ENCODE results near the gene ACBD4.
"Not testable (repeated sequence)": the region's sequence is repeated elsewhere in the genome, so short reads cannot be mapped to it uniquely, and the experiment has no call there.

The ACBD4 gene

GRCh38 chr17:45119964-45120363, 15.5 kb upstream of the ACBD4 start:
- no peak for DNase-seq (ENCODE audit: low spot score)

- DNase-seq (ENCODE audit: low spot score), result no peak
Observed at GRCh38 chr17:45120558-45120957, 14.9 kb upstream of the ACBD4 start.

- no peak for DNase-seq (ENCODE audit: low spot score)
Observed at GRCh38 chr17:45121055-45121454, 14.4 kb upstream of the ACBD4 start.

DNA sequence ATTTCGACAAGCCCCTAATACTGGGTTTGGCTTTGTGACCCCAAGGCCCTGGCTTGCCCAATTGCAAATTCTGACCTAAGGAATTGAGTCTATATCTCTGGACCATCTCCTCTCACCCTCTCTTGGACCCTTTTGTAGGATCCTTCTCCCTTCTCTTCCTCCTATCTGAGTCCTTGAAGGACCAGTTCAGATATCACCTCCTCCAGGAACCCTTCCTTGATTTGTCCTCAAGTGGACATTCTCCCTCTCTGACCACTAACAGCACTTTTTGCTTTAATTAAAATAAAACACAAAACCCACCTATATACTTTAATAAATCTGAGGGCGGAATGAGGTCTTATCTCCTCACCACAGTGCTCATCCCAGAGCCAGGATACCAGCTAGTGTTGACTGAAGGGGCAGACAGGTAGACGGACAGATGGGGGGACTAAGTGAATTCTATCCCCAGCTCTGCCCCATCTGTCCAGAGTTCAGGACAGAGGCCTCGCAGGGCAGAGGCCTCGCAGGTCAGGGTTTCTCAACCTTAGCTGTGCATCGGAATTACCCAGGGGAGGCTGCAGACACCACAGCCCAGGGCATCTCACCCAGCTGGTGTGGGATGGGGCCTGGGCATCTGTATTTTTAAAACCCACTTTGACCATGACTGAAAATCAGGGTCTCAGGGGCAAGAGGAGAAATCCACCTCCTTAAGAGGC, 12.3 kb upstream of the ACBD4 start:
- DNase-seq (ENCODE audit: low spot score), result no peak

DNA sequence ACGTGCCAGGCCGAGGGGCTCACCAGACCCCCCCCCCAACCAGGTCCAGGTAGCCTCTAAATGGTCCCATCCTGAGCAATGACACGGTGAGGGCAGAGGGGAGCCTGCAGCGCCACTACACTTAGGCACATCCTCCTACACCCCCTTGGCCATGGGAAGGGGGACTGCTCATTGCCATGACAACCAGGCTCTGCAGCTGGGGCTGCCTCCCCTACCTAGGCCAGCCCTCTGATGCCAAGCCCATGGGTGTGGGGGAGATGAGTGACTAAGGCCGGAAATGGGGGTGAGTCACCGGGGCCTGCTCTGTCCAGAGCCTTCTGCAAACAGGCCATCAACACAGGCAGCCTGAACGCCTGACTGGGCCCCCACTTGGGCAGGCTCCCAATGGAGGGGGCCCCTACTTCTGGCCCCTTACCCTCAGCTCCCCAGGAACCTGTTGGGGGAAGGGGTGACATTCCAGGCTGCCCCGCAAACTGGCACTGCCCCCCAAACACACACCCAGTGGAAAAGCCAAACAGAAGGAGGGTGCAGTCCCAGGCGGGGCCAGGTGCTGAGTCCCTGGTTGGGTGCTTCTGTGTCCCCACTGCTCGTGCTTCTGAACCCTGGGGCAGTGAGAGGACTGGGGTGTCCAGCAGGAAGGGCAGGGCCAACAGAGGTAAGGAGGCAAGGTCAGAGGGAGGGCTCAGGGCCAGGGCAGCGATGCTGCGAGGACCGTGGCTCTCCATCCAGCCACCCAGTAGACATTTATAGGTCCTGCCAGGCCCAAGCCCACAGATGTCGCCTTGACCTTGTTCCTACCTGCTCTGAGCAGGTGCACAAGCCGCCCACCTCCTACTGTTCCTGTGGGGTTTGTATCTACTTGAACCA, 11.3 kb upstream of the ACBD4 start:
- DNase-seq (ENCODE audit: low spot score), result no peak

DNA sequence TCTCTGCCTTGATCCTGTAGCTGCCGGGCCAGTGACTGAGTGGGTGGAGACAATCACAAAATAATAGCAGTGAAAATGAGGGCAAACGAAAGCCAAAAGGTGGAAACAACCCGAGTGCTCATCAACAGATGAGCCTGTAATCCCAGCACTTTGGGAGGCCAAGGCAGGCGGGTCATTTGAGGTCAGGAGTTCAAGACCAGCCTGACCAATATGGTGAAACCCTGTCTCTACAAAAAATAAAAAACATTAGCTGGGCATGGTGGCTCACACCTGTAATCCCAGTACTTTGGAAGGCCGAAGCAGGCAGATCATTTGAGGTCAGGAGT, 10.7 kb upstream of the ACBD4 start:
- not testable (repeated sequence) for DNase-seq (ENCODE audit: low spot score)

DNA sequence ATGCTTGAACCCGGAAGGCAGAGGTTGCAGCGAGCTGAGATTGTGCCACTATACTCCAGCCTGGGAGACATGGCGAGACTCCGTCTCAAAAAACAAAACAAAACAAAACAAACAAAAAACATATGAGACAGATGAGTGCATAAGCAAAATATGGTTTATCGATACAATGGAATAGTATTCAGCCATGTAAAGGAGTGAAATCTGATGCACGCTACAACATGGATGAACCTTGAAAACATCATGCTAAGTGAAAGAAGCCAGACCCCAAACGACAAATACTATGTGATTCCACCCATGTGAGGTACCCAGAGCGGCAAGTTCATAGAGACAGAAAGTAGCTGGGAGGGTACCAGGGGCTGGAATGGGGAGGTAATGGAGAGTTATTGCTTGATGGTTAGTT, 10.0 kb upstream of the ACBD4 start:
- DNase-seq (ENCODE audit: low spot score), result no peak

GRCh38 chr17:45127207-45127547, 8.3 kb upstream of the ACBD4 start:
- no peak for DNase-seq (ENCODE audit: low spot score)

- DNase-seq (ENCODE audit: low spot score), result no peak
Observed at GRCh38 chr17:45127548-45128300, 7.8 kb upstream of the ACBD4 start.

- no peak for DNase-seq (ENCODE audit: low spot score)
Observed at GRCh38 chr17:45128331-45128730, 7.2 kb upstream of the ACBD4 start.

GRCh38 chr17:45128989-45129388, 6.5 kb upstream of the ACBD4 start:
- DNase-seq (ENCODE audit: low spot score), result no peak

DNA sequence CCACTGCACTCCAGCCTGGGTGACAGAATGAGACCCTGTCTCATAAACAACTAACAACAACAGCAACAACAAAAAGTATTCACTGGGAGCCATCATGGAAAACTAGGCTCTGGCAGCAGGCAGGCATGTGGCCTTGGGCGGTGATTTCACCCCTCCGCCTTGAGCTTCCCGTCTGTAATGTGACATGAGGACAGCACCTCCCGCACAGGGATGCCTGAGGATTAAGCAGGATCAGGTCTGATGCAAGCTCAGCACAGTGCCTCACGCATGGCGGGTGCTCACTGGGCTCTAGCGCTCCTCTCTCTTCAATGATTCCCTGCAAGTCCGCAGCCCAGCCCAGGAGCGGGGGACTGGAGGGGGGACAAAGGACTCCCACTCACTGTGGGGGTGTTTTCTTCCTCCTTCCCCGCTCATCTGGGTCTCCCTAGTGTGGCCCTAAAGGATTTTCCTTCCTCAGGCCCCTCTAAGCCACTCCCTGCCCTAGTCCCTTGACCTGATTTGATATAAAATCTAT, 6.0 kb upstream of the ACBD4 start:
- peak; percentile 89 for DNase-seq (ENCODE audit: low spot score)

DNA sequence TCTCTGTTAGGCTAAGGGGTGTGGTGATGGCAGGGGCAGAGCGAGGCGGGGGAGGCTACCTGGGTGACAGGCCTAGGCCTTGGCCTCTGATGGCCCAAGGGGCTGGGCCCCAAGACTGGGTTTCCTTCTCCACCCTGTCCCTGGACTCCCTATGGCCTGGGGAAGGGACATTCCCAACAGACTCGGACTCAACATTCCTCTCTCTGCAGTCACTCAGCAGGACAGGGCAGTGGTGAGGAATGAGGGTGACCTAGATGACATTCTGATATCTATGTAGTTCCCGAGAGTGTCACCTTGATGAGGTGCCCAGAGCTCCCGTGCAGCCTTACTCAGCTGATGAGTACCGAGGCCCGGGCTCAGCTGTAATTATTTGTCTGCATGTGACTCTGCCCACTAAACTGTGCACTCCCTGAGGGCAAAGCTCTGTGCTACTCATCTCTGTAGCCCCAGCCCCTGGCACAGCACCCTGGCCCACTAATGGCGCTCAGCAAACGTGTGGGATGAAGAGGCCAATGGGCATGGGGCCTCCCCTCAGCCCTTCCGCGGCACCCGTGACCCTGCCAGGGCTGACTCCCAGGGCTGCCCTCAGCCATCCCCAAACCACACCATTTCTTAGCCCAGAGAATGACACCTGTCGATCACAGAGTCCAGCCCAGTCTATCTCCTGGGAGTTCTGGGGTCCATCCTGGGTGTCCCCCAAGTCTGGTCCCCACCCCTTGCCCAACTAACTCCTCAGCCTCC, 5.4 kb upstream of the ACBD4 start:
- DNase-seq (ENCODE audit: low spot score), result peak; percentile 50

DNA sequence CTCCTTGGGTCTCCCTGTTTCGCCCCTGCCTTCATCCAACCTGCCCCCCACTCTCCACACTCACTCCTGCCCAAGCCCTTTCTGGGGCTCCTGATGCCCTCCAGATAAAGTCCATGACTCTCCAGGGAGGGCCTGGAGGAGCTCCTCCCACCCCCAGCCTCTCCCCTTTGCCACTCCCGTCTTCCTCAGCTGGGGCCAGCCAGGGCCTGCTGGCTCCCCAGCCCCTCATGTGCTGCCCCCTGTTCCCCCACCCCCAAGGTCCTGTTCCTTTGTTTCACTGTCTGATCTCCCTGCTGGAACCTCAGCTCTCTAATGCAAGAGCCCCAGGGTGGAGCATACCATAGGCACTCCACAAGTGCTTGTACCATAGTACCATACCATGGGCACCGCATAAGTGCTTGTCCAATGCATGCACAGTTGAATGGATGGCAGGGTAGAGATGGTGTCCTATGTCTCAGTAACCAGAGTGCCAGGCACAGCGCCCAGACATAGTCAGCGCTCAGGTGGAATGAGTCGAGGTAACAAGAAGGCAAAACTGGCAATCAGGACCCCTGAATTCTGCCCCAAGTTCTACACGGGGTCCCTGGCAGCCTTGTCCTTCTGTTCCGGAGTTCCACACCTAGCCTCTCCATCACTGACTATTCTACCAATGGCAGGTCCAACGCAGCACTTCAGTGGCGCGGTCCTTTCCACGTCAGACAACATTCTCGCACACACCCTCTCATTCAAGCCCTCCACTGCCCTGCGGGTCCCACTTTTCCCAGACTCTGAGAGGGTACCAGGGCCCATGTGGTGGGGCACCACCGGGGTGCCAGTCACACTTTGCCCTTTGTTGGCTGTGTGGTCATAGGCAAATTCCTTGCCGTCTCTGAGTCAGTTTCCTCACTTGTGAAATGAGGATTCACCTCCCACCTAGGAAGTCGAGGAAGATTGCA, 4.5 kb upstream of the ACBD4 start:
- peak; percentile 20 for DNase-seq (ENCODE audit: low spot score)

- peak; percentile 86 for DNase-seq (ENCODE audit: low spot score)
Observed at GRCh38 chr17:45131616-45132319, 3.7 kb upstream of the ACBD4 start.

GRCh38 chr17:45132320-45132571, 3.2 kb upstream of the ACBD4 start, which contains the start of gene PLCD3:
PLCD3 (minus strand) TSS chr17:45132515; CDS start chr17:45132410, 105 bp downstream.
- no peak for DNase-seq (ENCODE audit: low spot score)

DNA sequence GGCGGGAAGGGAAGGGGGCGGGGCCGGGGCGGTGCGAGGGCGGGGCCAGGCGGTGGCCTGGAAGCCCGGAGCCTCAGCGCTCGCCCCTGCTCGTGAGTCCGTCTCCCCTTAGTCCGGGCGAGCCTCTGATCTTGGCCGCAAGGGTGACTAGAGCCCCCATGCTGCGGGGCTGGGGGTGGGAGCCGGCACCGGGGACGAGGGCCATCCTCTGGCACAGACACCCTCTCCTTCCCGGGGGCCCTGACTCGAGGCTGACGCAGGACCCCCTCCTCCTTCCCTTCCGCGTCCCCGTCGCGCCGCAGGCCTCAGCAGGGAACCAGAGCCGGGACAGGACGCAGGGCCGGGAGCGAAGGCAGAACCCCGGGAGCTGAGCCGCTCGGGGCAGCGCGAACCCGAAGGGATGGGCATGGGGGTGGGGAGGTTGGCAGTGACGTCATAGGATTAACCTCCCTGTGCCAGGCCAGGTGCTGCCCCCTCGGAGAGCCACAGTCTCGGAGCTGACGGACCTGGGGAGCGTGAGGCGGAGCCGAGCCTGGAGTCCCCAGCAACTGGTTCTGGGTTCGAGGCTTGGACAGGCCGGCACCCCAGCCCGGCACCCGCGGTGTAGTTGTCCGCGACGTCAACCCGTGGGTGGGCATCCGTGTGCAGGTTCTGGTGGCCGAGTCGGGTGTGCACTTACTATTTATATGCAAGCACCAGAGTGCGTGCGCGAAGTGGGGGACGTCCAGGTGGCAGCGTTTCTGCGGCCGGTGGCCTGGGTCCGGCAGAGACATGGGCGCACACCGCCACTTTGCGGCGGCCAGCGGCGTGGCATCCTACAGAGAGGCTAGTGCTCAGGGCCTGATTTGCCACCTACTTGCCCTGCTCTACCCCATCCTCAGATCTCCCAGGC, 2.7 kb upstream of the ACBD4 start:
- peak; percentile 98 for DNase-seq (ENCODE audit: low spot score)

GRCh38 chr17:45135978-45136791, 698 bp downstream of the ACBD4 start:
- peak; percentile 46 for DNase-seq (ENCODE audit: low spot score)
